Dendritic cell treated with granulocyte-macrophage colony-stimulating factor and Interleukin-4, amounts not matched to agents 40 ng/mL and 50 ng/mL, for 4 days (primary cell): ENCODE measurements around the gene IRGM.
"Not testable (repeated sequence)": the region's sequence is repeated elsewhere in the genome, so short reads cannot be mapped to it uniquely, and the experiment has no call there.

Experiments
- H3K27ac Mint-ChIP-seq: one replicate; pipeline ENCODE4 v1.8.0; 2022; ENCODE audit warnings: mild to moderate bottlenecking, mixed read lengths
- H3K27me3 Mint-ChIP-seq: one replicate; pipeline ENCODE4 v1.8.0; 2022; ENCODE audit warnings: mild to moderate bottlenecking, mixed read lengths
- H3K36me3 Mint-ChIP-seq: one replicate; pipeline ENCODE4 v1.8.0; 2022; ENCODE audit warnings: low read depth, mixed read lengths
- H3K4me1 Mint-ChIP-seq: one replicate; pipeline ENCODE4 v1.8.0; 2022; ENCODE audit warnings: low read depth, mixed read lengths
- H3K4me3 Mint-ChIP-seq: one replicate; pipeline ENCODE4 v1.8.0; 2022; ENCODE audit warnings: mild to moderate bottlenecking, moderate library complexity, mixed read lengths
- H3K9me3 Mint-ChIP-seq: one replicate; pipeline ENCODE4 v1.8.0; 2022; ENCODE audit warnings: mixed read lengths
- intact Hi-C: fragments of 100-400 bp; cut with micrococcal nuclease; formaldehyde crosslinking; loops from one replicate; pipeline ENCODE4 v1.15.0; 2022

IRGM gene, protein sequence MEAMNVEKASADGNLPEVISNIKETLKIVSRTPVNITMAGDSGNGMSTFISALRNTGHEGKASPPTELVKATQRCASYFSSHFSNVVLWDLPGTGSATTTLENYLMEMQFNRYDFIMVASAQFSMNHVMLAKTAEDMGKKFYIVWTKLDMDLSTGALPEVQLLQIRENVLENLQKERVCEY

DNA sequence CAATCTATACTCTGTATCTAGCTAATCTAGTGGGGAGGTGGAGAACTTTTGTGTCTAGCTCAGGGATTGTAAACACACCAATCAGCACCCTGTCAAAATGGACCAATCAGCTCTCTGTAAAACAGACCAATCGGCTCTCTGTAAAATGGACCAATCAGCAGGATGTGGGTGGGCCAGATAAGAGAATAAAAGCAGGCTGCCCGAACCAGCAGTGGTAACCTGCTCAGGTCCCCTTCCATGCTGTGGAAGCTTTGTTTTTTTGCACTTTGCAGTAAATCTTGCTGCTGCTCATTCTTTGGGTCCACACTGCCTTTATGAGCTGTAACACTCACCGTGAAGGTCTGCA, at the start of gene IRGM:
Gene IRGM, plus strand, starts transcription at position 214 of the 346 bp plus-strand sequence. CDS start 1,603 bp downstream, outside the sequence.
- H3K4me1 Mint-ChIP-seq, H3K9me3 Mint-ChIP-seq, H3K27ac Mint-ChIP-seq, intact Hi-C loops, H3K36me3 Mint-ChIP-seq, H3K27me3 Mint-ChIP-seq: not testable (repeated sequence)
- peak within 1 kb of the TSS; percentile 30 for H3K4me3 Mint-ChIP-seq

DNA sequence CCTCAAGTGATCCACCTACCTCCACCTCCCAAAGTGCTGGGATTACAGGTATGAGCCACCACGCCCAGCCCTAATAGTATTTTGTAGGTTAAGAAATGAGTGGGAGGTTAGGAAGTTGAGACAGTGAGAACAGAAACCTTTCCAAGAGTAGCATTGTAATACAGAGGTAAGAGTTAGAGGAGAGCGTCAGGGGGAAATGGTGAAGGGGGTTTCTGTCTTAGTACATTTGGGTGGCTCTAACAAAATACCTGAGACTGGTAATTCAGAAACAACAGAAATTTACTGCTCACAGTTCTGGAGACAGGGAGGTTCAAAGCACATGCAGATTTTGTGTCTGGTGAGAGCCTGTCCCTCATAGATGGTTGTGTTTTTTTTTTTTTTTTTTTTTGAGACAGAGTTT, 48.9 kb upstream of the IRGM start:
- H3K36me3 Mint-ChIP-seq: peaks cover 24% of the 10 kb centered on the region
- intact Hi-C loops: no loop called here
- H3K27ac Mint-ChIP-seq: no peak overlapping the region

DNA sequence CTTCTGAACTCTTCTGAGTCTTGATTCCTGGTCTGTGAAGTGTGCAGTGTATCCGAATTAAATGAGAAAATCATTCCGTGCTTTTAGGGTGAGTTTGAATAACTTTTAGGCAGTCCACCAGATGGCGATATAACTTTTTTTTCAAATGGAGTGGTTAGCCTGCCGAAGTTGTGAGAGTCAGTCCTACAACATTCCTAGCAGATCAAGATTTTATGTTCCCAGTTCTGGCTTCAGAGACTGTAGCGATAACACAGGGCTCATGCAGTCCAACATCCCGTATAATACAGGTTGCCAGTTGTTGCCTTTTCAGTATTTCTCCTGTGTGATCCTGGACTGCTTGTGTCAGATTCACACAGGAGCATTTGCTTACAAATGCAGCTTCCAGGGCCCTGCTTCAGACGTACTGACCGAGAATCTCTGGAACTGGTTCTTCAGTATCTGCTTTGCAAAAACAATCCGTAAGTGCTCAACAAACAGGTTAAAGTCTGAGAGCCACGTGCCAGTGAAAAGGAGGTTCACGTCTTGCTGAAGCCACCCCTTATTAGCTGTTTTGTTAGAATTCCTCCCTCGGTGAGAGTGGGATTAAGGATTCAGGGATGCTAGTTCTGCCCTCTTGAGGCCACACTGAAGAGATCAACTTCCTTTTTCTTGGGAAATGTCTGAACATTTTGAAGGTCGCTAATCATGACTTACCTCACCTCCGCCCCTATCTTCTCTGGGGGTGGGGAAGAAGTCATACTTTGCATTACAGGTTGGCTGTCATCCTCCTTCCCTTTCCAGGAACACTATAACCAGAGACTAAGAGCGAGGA, 45.0 kb upstream of the IRGM start:
- peaks cover 17% of the 10 kb centered on the region for H3K36me3 Mint-ChIP-seq
- H3K4me1 Mint-ChIP-seq: peaks cover 13% of the 10 kb centered on the region
- H3K4me3 Mint-ChIP-seq: peak overlapping the region; percentile 60
- H3K27me3 Mint-ChIP-seq: no peaks in the 10 kb centered on the region
- H3K9me3 Mint-ChIP-seq: peaks cover 8% of the 10 kb centered on the region
- intact Hi-C loops: loop anchor here (1.0 kb wide), 1 partner anchor 46 kb away; no protein-coding TSS in a partner anchor
- peak overlapping the region; percentile 53 for H3K27ac Mint-ChIP-seq

More for the DNA sequence above, 48.9 kb upstream of the IRGM start:
- Mint-ChIP-seq H3K27me3 (no peaks in the 10 kb centered on the region), H3K4me1 (peaks cover 24% of the 10 kb centered on the region), H3K9me3 (no peaks in the 10 kb centered on the region), H3K4me3 (no peak overlapping the region)

DNA sequence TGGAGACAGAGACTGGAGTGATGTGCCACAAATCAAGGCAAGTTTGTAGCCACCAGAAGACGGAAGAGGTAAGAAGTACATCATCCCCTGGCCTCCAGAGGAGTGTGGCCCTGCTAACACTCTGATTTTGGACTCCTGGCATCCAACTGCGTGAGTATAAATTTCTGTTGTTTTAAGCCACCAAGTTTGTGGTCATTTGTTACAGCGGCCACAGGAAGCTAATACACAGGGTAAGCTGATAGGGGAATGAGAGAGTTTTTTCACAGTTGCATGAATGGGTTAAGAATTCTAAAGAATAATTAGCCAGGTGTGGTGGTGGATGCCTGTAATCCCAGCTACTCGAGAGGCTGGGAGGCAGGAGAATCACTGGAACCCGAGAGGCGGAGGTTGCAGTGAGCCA, 41.9 kb upstream of the IRGM start:
- Mint-ChIP-seq H3K27me3 (no peaks in the 10 kb centered on the region), H3K36me3 (no peaks in the 10 kb centered on the region), H3K4me3 (no peak overlapping the region), H3K27ac (no peak overlapping the region), H3K9me3 (peaks cover 8% of the 10 kb centered on the region), H3K4me1 (peaks cover 8% of the 10 kb centered on the region)
- intact Hi-C loops: no loop called here

DNA sequence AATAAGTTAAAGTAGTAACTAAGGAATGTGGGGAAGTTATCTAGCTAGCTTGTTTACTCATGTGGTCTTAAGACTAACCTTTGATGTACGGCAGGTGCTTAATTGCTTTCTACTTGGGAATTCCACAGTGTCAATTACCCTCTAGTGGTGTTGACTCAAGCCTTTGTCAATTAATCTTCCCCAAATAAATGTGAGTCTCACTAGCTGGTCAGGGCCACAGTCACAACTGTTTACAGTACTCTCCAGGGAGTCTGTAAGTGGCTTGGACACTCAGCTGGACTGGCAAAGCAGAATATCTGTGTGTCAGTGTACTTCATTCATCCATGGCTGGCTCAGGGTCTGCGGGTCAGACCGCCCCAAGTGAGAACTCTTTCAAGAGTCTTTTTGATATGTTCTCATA, 37.0 kb upstream of the IRGM start:
- intact Hi-C loops: no loop called here
- Mint-ChIP-seq H3K4me1 (no peaks in the 10 kb centered on the region), H3K27me3 (no peaks in the 10 kb centered on the region), H3K9me3 (peaks cover 2% of the 10 kb centered on the region), H3K27ac (no peak overlapping the region), H3K4me3 (no peak overlapping the region), H3K36me3 (no peaks in the 10 kb centered on the region)

DNA sequence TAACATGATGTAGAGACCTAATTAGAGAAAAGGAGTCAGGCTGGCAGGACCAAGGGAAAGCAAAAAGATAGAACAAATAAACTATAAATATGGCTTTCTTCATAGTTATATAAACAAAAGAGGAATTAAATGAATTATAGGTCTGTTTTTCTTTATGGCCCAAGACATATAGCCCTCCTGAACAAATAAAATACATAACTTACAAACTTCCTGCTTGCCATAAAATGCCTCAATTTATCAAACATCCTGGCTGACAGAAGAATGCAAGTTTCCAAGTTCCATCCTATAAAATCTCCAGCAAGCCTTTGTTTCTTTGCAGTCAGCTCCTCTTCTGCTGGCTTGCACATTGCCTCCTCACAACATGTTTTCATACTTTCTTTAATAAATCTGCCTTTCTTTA, 31.3 kb upstream of the IRGM start:
- Mint-ChIP-seq H3K27me3 (no peaks in the 10 kb centered on the region), H3K27ac (no peak overlapping the region), H3K36me3 (no peaks in the 10 kb centered on the region), H3K9me3 (peaks cover 31% of the 10 kb centered on the region), H3K4me1 (no peaks in the 10 kb centered on the region), H3K4me3 (no peak overlapping the region)
- intact Hi-C loops: no loop called here

DNA sequence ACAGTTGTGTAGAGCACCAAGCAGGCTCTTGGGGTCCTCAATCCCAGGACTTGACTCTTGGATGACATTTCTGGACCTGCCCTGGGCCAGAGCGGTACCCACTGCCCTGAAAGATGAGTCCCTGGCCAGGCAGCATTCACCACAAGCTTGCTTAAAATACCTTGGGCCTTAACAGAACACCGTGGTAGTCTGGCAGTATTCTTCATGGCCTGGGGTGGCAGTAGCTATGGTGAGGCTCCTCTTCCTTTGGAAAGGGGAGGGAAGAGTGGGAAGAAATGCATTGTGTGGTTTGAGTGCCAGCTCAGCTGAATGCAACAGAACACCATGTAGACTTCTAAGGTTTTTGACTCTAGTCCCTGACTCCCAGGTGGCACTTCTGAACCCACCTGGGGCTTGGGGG, 29.4 kb upstream of the IRGM start:
- intact Hi-C loops: no loop called here
- H3K4me3 Mint-ChIP-seq: no peak overlapping the region
- no peak overlapping the region for H3K27ac Mint-ChIP-seq
- no peaks in the 10 kb centered on the region for H3K27me3 Mint-ChIP-seq
- peaks cover 35% of the 10 kb centered on the region for H3K9me3 Mint-ChIP-seq
- H3K36me3 Mint-ChIP-seq: no peaks in the 10 kb centered on the region
- no peaks in the 10 kb centered on the region for H3K4me1 Mint-ChIP-seq

DNA sequence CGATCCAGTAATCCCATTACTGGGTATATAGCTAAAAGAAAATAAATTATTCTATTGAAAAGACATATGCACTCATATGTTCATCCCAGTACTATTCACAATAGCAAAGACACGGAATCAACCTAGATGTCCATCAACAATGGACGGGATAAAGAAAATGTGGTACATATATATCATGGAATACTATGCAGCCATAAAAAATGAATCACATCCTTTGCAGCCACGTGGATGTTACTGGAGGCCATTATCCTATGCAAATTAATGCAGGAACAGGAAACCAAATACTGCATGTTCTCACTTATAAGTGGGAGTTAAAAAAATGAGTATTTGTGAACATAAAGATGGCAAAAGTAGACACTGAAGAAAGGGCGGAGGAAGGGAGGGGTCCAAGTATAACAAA, 16.6 kb upstream of the IRGM start:
- no peak overlapping the region for H3K4me3 Mint-ChIP-seq
- no peaks in the 10 kb centered on the region for H3K36me3 Mint-ChIP-seq
- no peak overlapping the region for H3K27ac Mint-ChIP-seq
- no peaks in the 10 kb centered on the region for H3K4me1 Mint-ChIP-seq
- intact Hi-C loops: no loop called here
- no peaks in the 10 kb centered on the region for H3K27me3 Mint-ChIP-seq
- peaks cover 36% of the 10 kb centered on the region for H3K9me3 Mint-ChIP-seq

DNA sequence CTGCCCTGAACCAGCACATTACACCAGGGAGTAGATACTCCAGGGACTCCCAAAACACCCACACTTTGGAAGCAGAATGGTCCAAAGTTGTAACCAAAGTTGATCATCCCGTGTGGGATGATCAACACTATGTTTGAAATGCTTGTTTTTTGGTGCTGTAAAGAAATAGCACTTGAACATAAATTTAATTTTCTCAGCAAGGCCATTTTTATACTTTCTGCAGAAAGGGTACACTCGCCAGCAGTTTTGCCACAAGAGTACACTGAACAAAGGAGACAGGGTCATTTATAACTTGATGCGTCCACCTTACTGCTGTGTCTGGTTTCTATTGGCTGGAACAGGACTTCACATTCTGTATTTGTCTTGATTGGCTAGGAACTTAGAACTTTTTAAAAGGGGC, 14.5 kb upstream of the IRGM start:
- H3K36me3 Mint-ChIP-seq, intact Hi-C loops, H3K27ac Mint-ChIP-seq, H3K27me3 Mint-ChIP-seq, H3K4me3 Mint-ChIP-seq, H3K4me1 Mint-ChIP-seq: not testable (repeated sequence)
- peaks cover 39% of the 10 kb centered on the region for H3K9me3 Mint-ChIP-seq

DNA sequence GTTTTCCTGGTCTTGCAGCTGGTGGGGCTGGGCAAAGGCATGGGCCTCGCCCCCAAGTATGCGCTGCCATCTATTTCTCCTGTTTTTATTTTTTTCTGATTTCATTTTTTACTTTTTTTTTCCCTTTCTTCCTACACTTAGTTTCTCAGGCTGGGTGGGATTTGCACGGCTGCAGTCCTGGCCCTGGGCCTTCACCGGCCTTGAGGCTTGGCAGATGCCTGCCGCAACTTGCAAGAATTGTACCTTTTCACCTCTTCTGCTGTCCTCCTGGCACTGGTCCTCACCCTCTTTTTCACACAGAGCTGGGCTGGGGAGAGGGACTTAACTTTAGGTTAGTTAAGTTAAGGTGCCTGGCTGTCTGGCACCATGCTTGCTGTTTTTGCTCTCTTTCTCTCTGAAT, 10.3 kb upstream of the IRGM start:
- no peaks in the 10 kb centered on the region for H3K36me3 Mint-ChIP-seq
- no peak overlapping the region for H3K27ac Mint-ChIP-seq
- no peak overlapping the region for H3K4me3 Mint-ChIP-seq
- H3K9me3 Mint-ChIP-seq: peaks cover 36% of the 10 kb centered on the region
- intact Hi-C loops: no loop called here
- H3K27me3 Mint-ChIP-seq: peaks cover under 1% of the 10 kb centered on the region
- H3K4me1 Mint-ChIP-seq: no peaks in the 10 kb centered on the region

DNA sequence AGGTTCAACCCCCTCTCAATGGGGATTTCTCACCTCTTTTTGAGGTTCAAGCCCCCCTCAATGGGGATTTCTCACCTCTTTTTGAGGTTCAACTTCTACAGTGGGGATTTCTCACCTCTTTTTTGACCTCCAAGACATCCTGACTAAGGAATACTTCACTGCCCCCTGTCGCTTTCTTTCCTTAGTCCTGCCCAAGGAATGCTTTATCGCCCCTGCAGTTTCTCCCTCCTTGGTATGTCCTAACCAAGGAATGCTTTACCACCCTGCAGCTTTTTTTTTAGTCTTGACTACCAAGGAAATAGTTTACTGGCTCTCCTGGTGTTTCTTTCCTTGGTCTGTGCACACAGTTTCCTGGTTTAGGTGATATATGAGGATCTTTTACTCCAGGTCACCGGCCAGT, 9.6 kb upstream of the IRGM start:
- no peak overlapping the region for H3K4me3 Mint-ChIP-seq
- no peaks in the 10 kb centered on the region for H3K4me1 Mint-ChIP-seq
- H3K27ac Mint-ChIP-seq: no peak overlapping the region
- no peaks in the 10 kb centered on the region for H3K36me3 Mint-ChIP-seq
- intact Hi-C loops: no loop called here
- H3K27me3 Mint-ChIP-seq: peaks cover 2% of the 10 kb centered on the region
- peaks cover 29% of the 10 kb centered on the region for H3K9me3 Mint-ChIP-seq

DNA sequence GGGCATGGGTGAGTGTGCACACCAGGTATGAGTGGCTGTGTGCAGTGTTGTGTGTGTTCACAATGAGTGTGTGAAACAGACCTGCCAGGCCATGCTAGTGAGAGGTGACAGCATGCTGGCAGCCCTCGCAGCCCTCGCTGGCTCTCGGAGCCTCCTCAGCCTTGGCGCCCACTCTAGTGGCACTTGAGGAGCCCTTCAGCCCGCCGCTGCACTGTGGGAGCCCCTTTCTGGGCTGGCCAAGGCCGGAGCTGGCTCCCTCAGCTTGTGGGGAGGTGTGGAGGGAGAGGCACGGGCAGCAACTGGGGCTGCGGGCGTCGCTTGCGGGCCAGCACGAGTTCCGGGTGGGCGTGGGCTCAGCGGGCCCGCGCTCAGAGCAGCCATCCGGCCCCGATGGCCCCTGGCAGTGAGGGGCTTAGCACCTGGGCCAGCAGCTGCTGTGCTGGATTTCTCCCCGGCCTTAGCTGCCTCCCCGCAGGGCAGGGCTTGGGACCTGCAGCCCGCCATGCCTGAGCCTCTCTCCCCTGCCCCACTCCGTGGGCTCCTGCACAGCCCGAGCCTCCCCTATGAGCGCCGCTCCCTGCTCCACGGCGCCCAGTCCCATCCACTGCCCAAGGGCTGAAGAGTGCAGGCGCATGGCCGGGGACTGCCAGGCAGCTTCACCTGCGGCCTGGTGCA, 999 bp upstream of the IRGM start:
- intact Hi-C loops, H3K4me3 Mint-ChIP-seq, H3K27me3 Mint-ChIP-seq, H3K9me3 Mint-ChIP-seq, H3K36me3 Mint-ChIP-seq, H3K4me1 Mint-ChIP-seq, H3K27ac Mint-ChIP-seq: not testable (repeated sequence)

DNA sequence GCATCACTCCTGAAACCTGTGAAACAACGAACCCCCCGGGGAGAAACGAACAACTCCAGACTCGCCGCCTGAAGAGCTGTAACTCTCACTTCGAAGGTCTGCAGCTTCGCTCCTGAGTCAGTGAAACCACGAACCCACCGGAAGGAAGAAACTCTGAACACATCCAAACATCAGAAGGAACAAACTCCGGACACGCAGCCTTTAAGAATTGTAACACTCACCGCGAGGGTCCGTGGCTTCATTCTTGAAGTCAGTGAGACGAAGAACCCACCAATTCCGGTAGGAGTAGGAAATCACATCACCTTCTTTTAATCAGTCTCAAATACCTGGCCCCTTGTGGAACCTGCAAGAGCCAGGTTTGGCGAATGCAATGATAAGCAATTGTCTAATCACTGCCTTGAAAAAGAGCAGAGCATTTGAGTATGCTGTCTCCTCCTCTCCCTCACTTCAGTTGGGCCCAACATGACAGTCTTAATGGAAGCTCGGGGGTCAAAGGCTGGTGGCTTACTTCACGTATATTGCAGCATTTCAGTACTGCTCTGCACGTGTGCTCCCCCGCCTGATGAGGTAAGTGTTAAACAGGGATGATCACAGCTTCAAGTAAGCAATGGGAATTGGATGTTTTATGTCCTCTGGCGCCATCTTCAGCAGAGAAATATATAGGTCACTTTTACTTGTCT, 473 bp downstream of the IRGM start:
- intact Hi-C loops: loop anchor here (1.0 kb wide), 2 partner anchors 45 to 286 kb away; no protein-coding TSS in a partner anchor
- Mint-ChIP-seq H3K9me3 (no peaks in the 10 kb centered on the region), H3K4me1 (peaks cover 10% of the 10 kb centered on the region), H3K36me3 (no peaks in the 10 kb centered on the region), H3K27me3 (peaks cover 5% of the 10 kb centered on the region), H3K4me3 (peak overlapping the region; percentile 30), H3K27ac (no peak overlapping the region)

DNA sequence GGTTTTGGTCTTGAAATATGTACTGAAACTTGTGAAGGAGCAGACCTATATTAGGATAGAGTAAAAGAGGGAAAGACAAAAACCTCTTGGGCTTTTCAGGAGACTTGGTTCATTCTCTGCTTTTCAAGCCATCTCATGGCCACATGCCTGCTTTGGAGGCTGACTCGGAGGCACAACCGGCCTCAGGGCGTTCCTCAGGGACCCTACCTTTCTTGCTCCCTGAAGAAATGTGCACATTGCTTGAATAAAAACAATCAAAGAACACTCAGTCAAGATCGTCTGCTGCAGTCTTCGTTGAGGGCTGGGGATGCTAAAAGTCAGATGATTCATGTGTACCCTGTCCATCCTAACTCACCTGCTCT, 994 bp downstream of the IRGM start:
- H3K27ac Mint-ChIP-seq: no peak overlapping the region
- peaks cover 5% of the 10 kb centered on the region for H3K27me3 Mint-ChIP-seq
- intact Hi-C loops: loop anchor here (1.0 kb wide), 2 partner anchors 46 to 287 kb away; no protein-coding TSS in a partner anchor

More for the DNA sequence above, 994 bp downstream of the IRGM start:
- peaks cover 10% of the 10 kb centered on the region for H3K4me1 Mint-ChIP-seq
- no peaks in the 10 kb centered on the region for H3K9me3 Mint-ChIP-seq
- no peak overlapping the region for H3K4me3 Mint-ChIP-seq
- H3K36me3 Mint-ChIP-seq: no peaks in the 10 kb centered on the region
